ENCODE measurements around the gene CCDC69. TPM values are rescaled to one million over a fixed set of nuclear protein-coding genes. Genes with fewer than 3 reads are reported as not detected.

Gene CCDC69
- total and polyA plus RNA-seq, 10 of the 15 experiments (the other 5 are each of a cell fraction or from before 2014, with no cell fraction given) = 13.5 to 106 (median 70.1) TPM

GRCh38 chr5:151270599-151270998, 46.7 kb upstream of the CCDC69 start (continued):
- TF ChIP-seq POLR2AphosphoS2 (IDR thresholded peaks at IDR 0.05; ENCODE audit: low read depth, low read length) = no peak
- TF ChIP-seq USF1 (IDR thresholded peaks at IDR 0.05; ENCODE audit: borderline replicate concordance, extremely low read length, insufficient read depth, low read depth, low read length) = no peak
- no peak for TF ChIP-seq SMAD5 (IDR thresholded peaks at IDR 0.05; ENCODE audit: low read depth)
- TF ChIP-seq KLF5 (IDR thresholded peaks at IDR 0.05; ENCODE audit: partially characterized antibody) = no peak
- no peak for TF ChIP-seq TBL1XR1 (IDR thresholded peaks at IDR 0.05; ENCODE audit: low read depth, low read length)
- TF ChIP-seq SREBF1 (IDR thresholded peaks at IDR 0.05; ENCODE audit: low read length) = no peak
- no peak for TF ChIP-seq SIN3A (IDR thresholded peaks at IDR 0.05; ENCODE audit: low read depth, low read length)
- no peak for TF ChIP-seq SUPT20H (IDR thresholded peaks at IDR 0.05; ENCODE audit: borderline replicate concordance, control insufficient read depth, low read depth, low read length)
- TF ChIP-seq CTCF (IDR thresholded peaks at IDR 0.05 in 2 of 3, conservative IDR thresholded peaks at IDR 0.05 in 1 of 3; ENCODE audit: control insufficient read depth in 2 of 3, extremely low read depth in 1 of 3, insufficient read depth in 1 of 3, low read depth in 3 of 3, low read length in 3 of 3) = no peak
- TF ChIP-seq HDAC6 (IDR thresholded peaks at IDR 0.05; ENCODE audit: unreplicated experiment) = no peak
- peak; percentile 89 for TF ChIP-seq BCL3 (IDR thresholded peaks at IDR 0.05; ENCODE audit: borderline replicate concordance, insufficient read depth, low read depth, low read length, poor library complexity, severe bottlenecking)
- no peak for TF ChIP-seq POLR2AphosphoS5 (IDR thresholded peaks at IDR 0.05; ENCODE audit: low read length)
- peak; percentile 69 for TF ChIP-seq IKZF1 (conservative IDR thresholded peaks at IDR 0.05)
- TF ChIP-seq EED (IDR thresholded peaks at IDR 0.05; ENCODE audit: low read depth) = peak; percentile 79
- no peak for TF ChIP-seq YBX1 (IDR thresholded peaks at IDR 0.05)
- 0 out of 4 replicates have a peak, but pooled peaks of 1 of the 2 experiments have one; percentile 29 for TF ChIP-seq CEBPB (IDR thresholded peaks at IDR 0.05; ENCODE audit: borderline replicate concordance in 1 of 2, low read depth in 2 of 2, low read length in 2 of 2)
- no peak for TF ChIP-seq EGR1 (IDR thresholded peaks at IDR 0.05; ENCODE audit: borderline replicate concordance in 1 of 2, low read depth in 2 of 2, low read length in 2 of 2)
- no peak for TF ChIP-seq CBFB (IDR thresholded peaks at IDR 0.05; ENCODE audit: low read depth)
- no peak for TF ChIP-seq FOS (IDR thresholded peaks at IDR 0.05; ENCODE audit: borderline replicate concordance, extremely low read depth, insufficient read length)
- no peak for TF ChIP-seq NFYB (IDR thresholded peaks at IDR 0.05; ENCODE audit: insufficient read depth, low read depth, low read length)
- TF ChIP-seq ZBTB4 (CRISPR knock-in tag; IDR thresholded peaks at IDR 0.05) = no peak
- peak; percentile 81; the same call in 1 of the 2 replicates for TF ChIP-seq FOXM1 (IDR thresholded peaks at IDR 0.05; ENCODE audit: low read depth, low read length)
- no peak for TF ChIP-seq DPF2 (IDR thresholded peaks at IDR 0.05)
- no peak for TF ChIP-seq BMI1 (IDR thresholded peaks at IDR 0.05; ENCODE audit: borderline replicate concordance)
- no peak for TF ChIP-seq SMARCA5 (IDR thresholded peaks at IDR 0.05)

All from GM12878 (cell line).